ENCODE measurements around the gene ZFYVE1. TPM values are rescaled to one million over a fixed set of nuclear protein-coding genes. Genes with fewer than 3 reads are reported as not detected.

Gene ZFYVE1
- total RNA-seq, 2 donors from 2014 or later = 6.5 to 16.8 TPM

GRCh38 chr14:72943876-72944430 lies 83.0 kb downstream of the ZFYVE1 start:
- intact Hi-C loops (cut with DNase I) = no loop called here
- TF ChIP-seq POLR2A (IDR thresholded peaks at IDR 0.05) = no peak
- no peak for TF ChIP-seq CTCF (IDR thresholded peaks at IDR 0.05)
- ATAC-seq (no peak), DNase-seq (no peak)
- 89 to 94% methylated on average over 11 to 13 of the region's 13 CpGs for WGBS, 2 donors
- Histone ChIP-seq H3K4me1 (no peaks in the 10 kb centered on the region), H3K9me3 (no peaks in the 10 kb centered on the region), H3K27me3 (no peaks in the 10 kb centered on the region), H3K4me3 (no peak overlapping the region), H3K27ac (no peak overlapping the region), H3K36me3 (replicated peaks in 1 of 2; ENCODE audit: insufficient read depth in 1 of 2, low read depth in 2 of 2) (peaks cover 0 to 27% of the 10 kb centered on the region in 2 donors)

GRCh38 chr14:72942934-72943333 lies 84.0 kb downstream of the ZFYVE1 start:
- WGBS, 2 donors = 91% methylated on average over 7 to 14 of the region's 14 CpGs

GRCh38 chr14:72941286-72941985 lies 85.5 kb downstream of the ZFYVE1 start:
- peaks cover 0 to 22% of the 10 kb centered on the region in 2 donors for H3K36me3 ChIP-seq (replicated peaks in 1 of 2; ENCODE audit: insufficient read depth in 1 of 2, low read depth in 2 of 2)
- ATAC-seq = no peak

More at GRCh38 chr14:72942934-72943333, 84.0 kb downstream of the ZFYVE1 start:
- Histone ChIP-seq H3K36me3 (replicated peaks in 1 of 2; ENCODE audit: insufficient read depth in 1 of 2, low read depth in 2 of 2) (peaks cover 0 to 26% of the 10 kb centered on the region in 2 donors), H3K9me3 (no peaks in the 10 kb centered on the region), H3K4me3 (no peak overlapping the region), H3K4me1 (no peaks in the 10 kb centered on the region), H3K27me3 (no peaks in the 10 kb centered on the region), H3K27ac (no peak overlapping the region)
- DNase-seq (no peak), ATAC-seq (no peak)
- intact Hi-C loops (cut with DNase I) = no loop called here
- no peak for TF ChIP-seq POLR2A (IDR thresholded peaks at IDR 0.05)
- no peak for TF ChIP-seq CTCF (IDR thresholded peaks at IDR 0.05)

GRCh38 chr14:72939630-72940029 lies 87.3 kb downstream of the ZFYVE1 start:
- ATAC-seq = no peak
- Histone ChIP-seq H3K4me1 (no peaks in the 10 kb centered on the region), H3K4me3 (no peak overlapping the region), H3K9me3 (no peaks in the 10 kb centered on the region), H3K27ac (no peak overlapping the region), H3K27me3 (no peaks in the 10 kb centered on the region), H3K36me3 (replicated peaks in 1 of 2; ENCODE audit: insufficient read depth in 1 of 2, low read depth in 2 of 2) (peaks cover 0 to 22% of the 10 kb centered on the region in 2 donors)
- TF ChIP-seq POLR2A (IDR thresholded peaks at IDR 0.05) = no peak
- TF ChIP-seq CTCF (IDR thresholded peaks at IDR 0.05) = no peak
- intact Hi-C loops (cut with DNase I) = no loop called here
- 50 to 69% methylated on average over 5 to 13 of the region's 13 CpGs for WGBS, 2 donors
- no peak for DNase-seq

More at GRCh38 chr14:72941286-72941985, 85.5 kb downstream of the ZFYVE1 start:
- no peak for DNase-seq
- no peaks in the 10 kb centered on the region for H3K4me1 ChIP-seq
- no peaks in the 10 kb centered on the region for H3K9me3 ChIP-seq
- no peak overlapping the region for H3K27ac ChIP-seq
- TF ChIP-seq CTCF (IDR thresholded peaks at IDR 0.05) (no peak), POLR2A (IDR thresholded peaks at IDR 0.05) (no peak)
- H3K4me3 ChIP-seq = no peak overlapping the region
- H3K27me3 ChIP-seq = no peaks in the 10 kb centered on the region
- intact Hi-C loops (cut with DNase I) = no loop called here
- WGBS, 2 donors = 78 to 85% methylated on average over 12 of the region's 12 CpGs
